Coronary artery (tissue), 2 donors: ENCODE data around the gene OR2L13.
"Not testable (repeated sequence)": the region's sequence is repeated elsewhere in the genome, so short reads cannot be mapped to it uniquely, and the experiment has no call there.

Source experiments
- DNase-seq: peaks from one replicate; pipeline ENCODE4 v3.0.0-alpha.2; 2017; ENCODE audit warnings: low spot score
- H3K27ac ChIP-seq, 2 donors: fragments of 200-600 bp; sonication (generic); one replicate each; pipeline ENCODE4 v1.5.1; 2016 to 2019
- H3K4me3 ChIP-seq: fragments of 200-600 bp; sonication (generic); 2 replicates; pipeline ENCODE4 v1.5.1; 2016; ENCODE audit warnings: mild to moderate bottlenecking, moderate library complexity
- TF ChIP-seq, protein P1 (sequence below): fragments of 200-600 bp; sonication (generic); IDR thresholded peaks from one replicate; pipeline ENCODE4 v1.5.1; 2019; ENCODE audit warnings: antibody characterized with exemption

Gene OR2L13

GRCh38 chr1:248065604-248066003 is 29.4 kb upstream of the OR2L13 start:
- TF ChIP-seq, protein P1, sequence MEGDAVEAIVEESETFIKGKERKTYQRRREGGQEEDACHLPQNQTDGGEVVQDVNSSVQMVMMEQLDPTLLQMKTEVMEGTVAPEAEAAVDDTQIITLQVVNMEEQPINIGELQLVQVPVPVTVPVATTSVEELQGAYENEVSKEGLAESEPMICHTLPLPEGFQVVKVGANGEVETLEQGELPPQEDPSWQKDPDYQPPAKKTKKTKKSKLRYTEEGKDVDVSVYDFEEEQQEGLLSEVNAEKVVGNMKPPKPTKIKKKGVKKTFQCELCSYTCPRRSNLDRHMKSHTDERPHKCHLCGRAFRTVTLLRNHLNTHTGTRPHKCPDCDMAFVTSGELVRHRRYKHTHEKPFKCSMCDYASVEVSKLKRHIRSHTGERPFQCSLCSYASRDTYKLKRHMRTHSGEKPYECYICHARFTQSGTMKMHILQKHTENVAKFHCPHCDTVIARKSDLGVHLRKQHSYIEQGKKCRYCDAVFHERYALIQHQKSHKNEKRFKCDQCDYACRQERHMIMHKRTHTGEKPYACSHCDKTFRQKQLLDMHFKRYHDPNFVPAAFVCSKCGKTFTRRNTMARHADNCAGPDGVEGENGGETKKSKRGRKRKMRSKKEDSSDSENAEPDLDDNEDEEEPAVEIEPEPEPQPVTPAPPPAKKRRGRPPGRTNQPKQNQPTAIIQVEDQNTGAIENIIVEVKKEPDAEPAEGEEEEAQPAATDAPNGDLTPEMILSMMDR: no peak
- DNase-seq: no peak
- H3K4me3 ChIP-seq: no peak overlapping the region
- no peak overlapping the region for H3K27ac ChIP-seq

DNA sequence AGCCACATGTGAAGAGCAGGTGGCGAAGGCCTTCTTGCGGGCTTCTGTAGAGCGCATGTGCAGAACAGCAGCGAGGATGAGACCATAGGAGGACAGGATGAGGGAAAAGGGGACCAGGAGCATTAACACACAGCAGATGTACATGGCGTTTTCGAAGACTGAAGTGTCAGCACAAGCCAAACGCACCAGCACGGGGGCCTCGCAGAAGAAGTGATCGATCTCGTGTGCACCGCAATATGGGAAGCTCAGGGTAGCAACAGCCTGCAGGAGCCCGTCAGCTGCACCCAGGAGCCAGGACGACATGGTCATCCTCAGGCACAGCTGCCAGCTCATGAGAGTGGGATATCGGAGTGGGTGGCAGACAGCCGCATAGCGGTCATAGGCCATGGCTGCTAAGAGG is 11.1 kb upstream of the OR2L13 start:
- not testable (repeated sequence) for H3K4me3 ChIP-seq, DNase-seq, H3K27ac ChIP-seq

GRCh38 chr1:248098529-248098928 is 3.5 kb downstream of the OR2L13 start:
- DNase-seq: no peak
- H3K27ac ChIP-seq: no peak overlapping the region
- TF ChIP-seq, protein P1: no peak

DNA sequence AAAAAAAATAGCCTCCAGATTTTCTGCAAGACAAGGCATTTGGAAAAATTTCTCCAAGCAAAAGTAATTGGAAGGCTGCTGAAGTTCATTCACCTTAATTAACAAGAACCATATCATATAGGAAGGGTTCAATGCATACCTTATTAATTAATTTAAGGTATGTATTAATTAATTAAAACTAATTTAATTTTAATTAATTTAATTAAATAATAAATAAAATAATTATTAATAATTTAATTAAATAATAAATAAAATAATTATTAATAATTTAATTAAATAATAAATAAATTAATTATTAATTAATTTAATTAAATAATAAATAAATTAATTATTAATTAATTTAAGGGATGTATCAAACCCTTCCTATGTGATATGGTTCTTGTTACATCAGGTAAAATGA is 7.9 kb downstream of the OR2L13 start:
- H3K27ac ChIP-seq: no peak overlapping the region
- no peak for DNase-seq
- H3K4me3 ChIP-seq: no peak overlapping the region
- TF ChIP-seq, protein P1: no peak

More at GRCh38 chr1:248098529-248098928, 3.5 kb downstream of the OR2L13 start:
- H3K4me3 ChIP-seq: no peak overlapping the region

GRCh38 chr1:248111157-248111556 is 16.2 kb downstream of the OR2L13 start:
- H3K27ac ChIP-seq: no peak overlapping the region
- H3K4me3 ChIP-seq: no peak overlapping the region
- DNase-seq: no peak
- TF ChIP-seq, protein P1: no peak

DNA sequence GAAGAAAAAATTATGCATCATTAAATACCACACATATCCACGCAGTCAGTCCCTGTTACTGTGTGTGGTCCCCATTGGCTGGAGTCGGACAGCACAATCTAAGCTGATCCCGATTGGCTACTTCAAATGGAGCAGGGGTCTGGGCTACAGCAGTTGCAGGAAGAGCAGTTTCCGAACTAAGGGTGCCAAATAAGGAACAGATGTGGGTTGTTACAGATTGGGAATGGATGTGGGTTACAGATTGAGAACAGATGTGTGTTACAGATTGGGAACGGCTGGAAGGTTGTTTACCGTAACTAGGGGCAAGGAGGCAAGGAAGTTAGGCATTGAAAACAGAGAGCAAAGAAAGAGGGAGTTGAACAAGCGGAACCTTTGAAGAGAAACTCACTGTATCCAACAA is 19.9 kb downstream of the OR2L13 start:
- no peak overlapping the region for H3K4me3 ChIP-seq
- no peak for DNase-seq
- TF ChIP-seq, protein P1: no peak
- no peak overlapping the region for H3K27ac ChIP-seq

- no peak for DNase-seq
- Histone ChIP-seq H3K27ac (no peak overlapping the region), H3K4me3 (no peak overlapping the region)
- TF ChIP-seq, protein P1: no peak
Measured at GRCh38 chr1:248127653-248128052, 32.7 kb downstream of the OR2L13 start.

GRCh38 chr1:248136811-248137210 is 41.8 kb downstream of the OR2L13 start:
- Histone ChIP-seq H3K4me3 (no peak overlapping the region), H3K27ac (no peak overlapping the region)
- no peak for DNase-seq
- TF ChIP-seq, protein P1: no peak
